ENCODE data around the gene MYO1B. TPM values are rescaled to one million over a fixed set of nuclear protein-coding genes. Genes with fewer than 3 reads are reported as not detected.
A peak's percentile ranks its signal among the peaks of the same experiment; 100 is the strongest.

MYO1B gene
- polyA plus RNA-seq, 5 donors = 140 to 228 (median 206) TPM

- no peak for DNase-seq
Measured at GRCh38 chr2:191222952-191223351, 22.3 kb upstream of the MYO1B start.

GRCh38 chr2:191225126-191225525 is 20.1 kb upstream of the MYO1B start:
- no peak for DNase-seq

- no peak for DNase-seq
Measured at GRCh38 chr2:191225690-191226089, 19.5 kb upstream of the MYO1B start.

GRCh38 chr2:191226196-191226595 is 19.0 kb upstream of the MYO1B start:
- DNase-seq = no peak

- DNase-seq = no peak
Measured at GRCh38 chr2:191228333-191228732, 16.9 kb upstream of the MYO1B start.

- DNase-seq = no peak
Measured at GRCh38 chr2:191228861-191229260, 16.3 kb upstream of the MYO1B start.

- DNase-seq = no peak
Measured at GRCh38 chr2:191230174-191230573, 15.0 kb upstream of the MYO1B start.

- peak in 1 of 2 donors; percentile 33 for DNase-seq
Measured at GRCh38 chr2:191231995-191232394, 13.2 kb upstream of the MYO1B start.

- no peak for DNase-seq
Measured at GRCh38 chr2:191233533-191233932, 11.7 kb upstream of the MYO1B start.

- DNase-seq = peak in 1 of 2 donors; percentile 27
Measured at GRCh38 chr2:191234376-191234775, 10.8 kb upstream of the MYO1B start.

- DNase-seq = no peak
Measured at GRCh38 chr2:191240871-191241270, 4.3 kb upstream of the MYO1B start.

- no peak for DNase-seq
Measured at GRCh38 chr2:191241418-191241817, 3.8 kb upstream of the MYO1B start.

GRCh38 chr2:191243154-191243553 is 2.0 kb upstream of the MYO1B start:
- no peak for DNase-seq

GRCh38 chr2:191244350-191244749 is 854 bp upstream of the MYO1B start:
- DNase-seq = no peak

GRCh38 chr2:191245869-191246531 is 796 bp downstream of the MYO1B start:
- DNase-seq = peak; percentile 80 to 81

GRCh38 chr2:191246820-191247380 is 1.7 kb downstream of the MYO1B start:
- DNase-seq = no peak

- DNase-seq = peak in 1 of 2 donors; percentile 51
Measured at GRCh38 chr2:191247381-191248057, 2.3 kb downstream of the MYO1B start.

- no peak for DNase-seq
Measured at GRCh38 chr2:191249156-191249813, 4.1 kb downstream of the MYO1B start.

- DNase-seq = no peak
Measured at GRCh38 chr2:191250400-191250799, 5.2 kb downstream of the MYO1B start.

- no peak for DNase-seq
Measured at GRCh38 chr2:191250986-191251385, 5.8 kb downstream of the MYO1B start.

- no peak for DNase-seq
Measured at GRCh38 chr2:191252699-191253098, 7.5 kb downstream of the MYO1B start.

GRCh38 chr2:191253476-191253875 is 8.3 kb downstream of the MYO1B start:
- no peak for DNase-seq

GRCh38 chr2:191255271-191255670 is 10.1 kb downstream of the MYO1B start:
- no peak for DNase-seq
